ENCODE results near the gene TNS4.

GRCh38 chr17:40473573-40474365, 27.7 kb downstream of the TNS4 start:
- TF ChIP-seq CTCF (conservative IDR thresholded peaks at IDR 0.05; ENCODE audit: low read depth, low read length): no peak
- TF ChIP-seq EZH2 (IDR thresholded peaks at IDR 0.05; ENCODE audit: low read length, unreplicated experiment): no peak
- no peak for TF ChIP-seq EZH2phosphoT487 (IDR thresholded peaks at IDR 0.05; ENCODE audit: borderline replicate concordance, low read length)
